SK-N-SH (cell line): ENCODE results near the gene FAT3. TPM values are rescaled to one million over a fixed set of nuclear protein-coding genes. Genes with fewer than 3 reads are reported as not detected.
A peak's percentile ranks its signal among the peaks of the same experiment; 100 is the strongest.

Source experiments
- CTCF ChIA-PET: fragments of 300-600, 350-600 bp; formaldehyde crosslinking; extraction: SDS; loops from one replicate; lab custom pipeline; 2021; lab: Yijun Ruan, JAX
- POLR2A ChIA-PET: fragments of 350-600 bp; sonication (Branson Sonifier 250); formaldehyde crosslinking; extraction: SDS; loops from one replicate; lab custom pipeline; 2020; ENCODE audit warnings: antibody characterized with exemption, inconsistent platforms; lab: Yijun Ruan, JAX
- DNase-seq: peaks from one replicate; pipeline ENCODE4 v3.0.0; 2012
- H2AFZ ChIP-seq: fragments of 200-600 bp; sonication (generic); 2 replicates; pipeline ENCODE4 v1.8.1; 2016; ENCODE audit warnings: antibody characterized with exemption, mild to moderate bottlenecking, low read depth
- H3F3A ChIP-seq: fragments of 200-600 bp; sonication (generic); replicated peaks from 2 replicates; pipeline ENCODE3; 2016; ENCODE audit warnings: antibody characterized with exemption, mild to moderate bottlenecking; ENCODE audit not compliant: insufficient read depth
- H3K27ac ChIP-seq, 2 experiments: fragments of 200-500 bp in 1 of 2; fragments of 200-600 bp in 1 of 2; sonication (Bioruptor generic) in 1 of 2; sonication (generic), shearing (Covaris generic) in 1 of 2; 2 replicates each; pipeline versions ENCODE4 v1.5.1 to v1.6.1; 2014 to 2016; ENCODE audit warnings: low read depth in 2 of 2, inconsistent platforms in 1 of 2, low read length in 1 of 2, mild to moderate bottlenecking in 1 of 2, mixed read lengths in 1 of 2
- H3K27me3 ChIP-seq: fragments of 200-600 bp; sonication (generic), shearing (Covaris generic); 2 replicates; pipeline ENCODE4 v1.6.1; 2016; ENCODE audit warnings: mixed run types; ENCODE audit not compliant: insufficient read depth
- H3K36me3 ChIP-seq, 2 experiments: fragments of 200-500 bp in 1 of 2; fragments of 200-600 bp in 1 of 2; sonication (Bioruptor generic) in 1 of 2; sonication (generic) in 1 of 2; replicated peaks in 1 of 2; 2 replicates each; pipeline versions ENCODE3 to v1.5.1; 2014 to 2016; ENCODE audit warnings: low read length in 1 of 2, mild to moderate bottlenecking in 1 of 2; ENCODE audit not compliant: insufficient read depth in 2 of 2, control insufficient read depth in 1 of 2
- H3K4me1 ChIP-seq, 2 experiments: fragments of 200-500 bp in 1 of 2; fragments of 200-600 bp in 1 of 2; sonication (Bioruptor generic) in 1 of 2; sonication (generic), shearing (Covaris generic) in 1 of 2; 2 replicates each; pipeline versions ENCODE4 v1.5.1 to v1.6.1; 2014 to 2016; ENCODE audit warnings: low read depth in 1 of 2, low read length in 1 of 2, mixed run types in 1 of 2; ENCODE audit not compliant: insufficient read depth in 2 of 2, control insufficient read depth in 1 of 2
- H3K4me2 ChIP-seq: fragments of 200-600 bp; sonication (generic), shearing (Covaris generic); 2 replicates; pipeline ENCODE4 v1.6.1; 2017; ENCODE audit warnings: mixed run types
- H3K4me3 ChIP-seq, 2 experiments: fragments of 200-500 bp in 1 of 2; fragments of 200-600 bp in 1 of 2; sonication (Bioruptor generic) in 1 of 2; sonication (generic), shearing (Covaris generic) in 1 of 2; 2 replicates each; pipeline versions ENCODE4 v1.5.1 to v1.8.1; 2014 to 2016; ENCODE audit warnings: low read depth in 2 of 2, inconsistent platforms in 1 of 2, low read length in 1 of 2, mild to moderate bottlenecking in 1 of 2, mixed read lengths in 1 of 2, moderate library complexity in 1 of 2
- H3K79me2 ChIP-seq: fragments of 200-600 bp; sonication (generic); 2 replicates; pipeline ENCODE4 v1.8.1; 2017; ENCODE audit warnings: mild to moderate bottlenecking; ENCODE audit not compliant: insufficient read depth
- H3K9ac ChIP-seq: fragments of 200-600 bp; sonication (generic); 2 replicates; pipeline ENCODE4 v1.6.1; 2017; ENCODE audit warnings: mixed run types
- H3K9me2 ChIP-seq: fragments of 200-600 bp; sonication (generic); 2 replicates; pipeline ENCODE4 v1.6.1; 2017; ENCODE audit warnings: mixed run types
- H3K9me3 ChIP-seq: fragments of 200-600 bp; sonication (generic); 2 replicates; pipeline ENCODE4 v1.6.1; 2017; ENCODE audit warnings: mixed run types, mild to moderate bottlenecking, moderate library complexity
- H4K20me1 ChIP-seq: fragments of 200-600 bp; sonication (generic); 2 replicates; pipeline ENCODE4 v1.6.1; 2017; ENCODE audit warnings: mild to moderate bottlenecking, mixed run types; ENCODE audit not compliant: insufficient read depth
- GATA2 ChIP-seq: sonication (generic); formaldehyde crosslinking; IDR thresholded peaks from 2 replicates; pipeline ENCODE4 v1.5.0; 2020; ENCODE audit warnings: mild to moderate bottlenecking, missing genetic modification reagents
- PBX3 ChIP-seq: IDR thresholded peaks from 2 replicates; pipeline ENCODE4; 2012
- POLR2AphosphoS5 ChIP-seq: IDR thresholded peaks from 2 replicates; pipeline ENCODE4 v1.6.1; 2012; ENCODE audit warnings: low read depth, low read length
- RAD21 ChIP-seq: IDR thresholded peaks from 2 replicates; pipeline ENCODE4 v1.6.1; 2012; ENCODE audit warnings: mild to moderate bottlenecking, low read length
- RCOR1 ChIP-seq: fragments of 150-350 bp; IDR thresholded peaks from 2 replicates; pipeline ENCODE4 v1.6.1; 2017; ENCODE audit warnings: antibody characterized with exemption, low read length
- REST ChIP-seq: IDR thresholded peaks from 2 replicates; pipeline ENCODE4 v1.6.1; 2012; ENCODE audit warnings: mild to moderate bottlenecking, low read depth, low read length, moderate library complexity
- RFX5 ChIP-seq: IDR thresholded peaks from 2 replicates; pipeline ENCODE4 v1.6.1; 2012; ENCODE audit warnings: mild to moderate bottlenecking, improper control_type of control experiment, low read length
- TAF1 ChIP-seq: IDR thresholded peaks from 2 replicates; pipeline ENCODE4 v1.6.1; 2012; ENCODE audit warnings: low read depth, mild to moderate bottlenecking, low read length, moderate library complexity, borderline replicate concordance
- TEAD4 ChIP-seq: IDR thresholded peaks from 2 replicates; pipeline ENCODE4 v1.4.0; 2012; ENCODE audit warnings: mild to moderate bottlenecking, borderline replicate concordance; ENCODE audit not compliant: insufficient read depth
- USF2 ChIP-seq: fragments of 150-350 bp; IDR thresholded peaks from 2 replicates; pipeline ENCODE4 v1.6.1; 2017; ENCODE audit warnings: antibody characterized with exemption, low read length, low read depth, borderline replicate concordance
- YY1 ChIP-seq: IDR thresholded peaks from 2 replicates; pipeline ENCODE4 v1.4.0; 2012; ENCODE audit warnings: low read depth, mild to moderate bottlenecking
- ZBTB33 ChIP-seq: IDR thresholded peaks from 2 replicates; pipeline ENCODE4 v1.4.0; 2012; ENCODE audit warnings: low read depth, borderline replicate concordance
- WGBS: methylation state at CpG from one replicate; pipeline ENCODE4 v1.1.6; 2017; ENCODE audit warnings: low lambda C conversion rate; 5-methylcytosine and 5-hydroxymethylcytosine counted together
- polyA plus RNA-seq, 3 experiments: library from polyadenylated mRNA; depleted of rRNA; stranded (reverse); fragments of >200 nt; gene quantifications; 2 replicates each; pipeline ENCODE4 v1.2.3, GENCODE V29; 2012

The FAT3 gene
- polyA plus RNA-seq, 1 of the 3 experiments (the other 2 are of a cell fraction): 0.87 TPM

- CTCF ChIA-PET: no interaction called here
- H3K4me1 ChIP-seq: no peaks in the 10 kb centered on the region; a peak in 1 of 4 replicates
Measured at GRCh38 chr11:92180664-92181251, 43.9 kb upstream of the FAT3 start.

More at GRCh38 chr11:92180664-92181251, 43.9 kb upstream of the FAT3 start:
- TF ChIP-seq POLR2AphosphoS5 (no peak), PBX3 (no peak), REST (no peak), RCOR1 (no peak), RFX5 (no peak), RAD21 (no peak), ZBTB33 (no peak), TEAD4 (no peak), GATA2 (no peak), USF2 (no peak), YY1 (no peak), TAF1 (no peak)
- 57% methylated on average over 5 of the region's 5 CpGs for WGBS
- POLR2A ChIA-PET: no interaction called here
- Histone ChIP-seq H3K79me2 (no peaks in the 10 kb centered on the region), H3F3A (no peaks in the 10 kb centered on the region), H3K9ac (no peak overlapping the region), H2AFZ (0 out of 2 replicates have a peak overlapping the region, but pooled peaks have one; percentile 56), H3K4me2 (no peak overlapping the region), H3K4me3 (no peak overlapping the region), H3K9me3 (no peaks in the 10 kb centered on the region), H3K9me2 (0 out of 2 replicates have a peak, but pooled peaks cover 2% of the 10 kb centered on the region), H3K27me3 (no peaks in the 10 kb centered on the region), H4K20me1 (no peaks in the 10 kb centered on the region), H3K27ac (no peak overlapping the region; a peak in 1 of 4 replicates), H3K36me3 (no peaks in the 10 kb centered on the region)
- no peak for DNase-seq
